K562 (cell line): Measurements from ENCODE around the gene MRPL58. TPM values are rescaled to one million over a fixed set of nuclear protein-coding genes. Genes with fewer than 3 reads are reported as not detected.
A peak's percentile ranks its signal among the peaks of the same experiment; 100 is the strongest.

Experiments used
- CBX3 ChIP-seq, 2 experiments: IDR thresholded peaks; 1 replicate in 1 of 2; 2 replicates in 1 of 2; pipeline ENCODE4 v1.6.1; 2012; ENCODE audit warnings: inconsistent platforms in 2 of 2, low read length in 2 of 2, borderline replicate concordance in 1 of 2, control low read depth in 1 of 2
- DIDO1 ChIP-seq: fragments of 450-650 bp; IDR thresholded peaks from 2 replicates; pipeline ENCODE4 v1.6.1; 2016; ENCODE audit warnings: low read depth, missing biosample characterization, missing genetic modification characterization
- FOXP1 ChIP-seq: sonication (generic); formaldehyde crosslinking; IDR thresholded peaks from 2 replicates; pipeline ENCODE4 v1.8.0; 2022; ENCODE audit warnings: mild to moderate bottlenecking, missing genetic modification reagents
- JUNB ChIP-seq: fragments of 450-650 bp; formaldehyde crosslinking; conservative IDR thresholded peaks from 2 replicates; pipeline ENCODE4 v1.4.0; 2020; ENCODE audit warnings: mild to moderate bottlenecking
- NONO ChIP-seq, 2 experiments: fragments of 200-400 bp in 1 of 2; fragments of 450-650 bp in 1 of 2; formaldehyde crosslinking in 1 of 2; IDR thresholded peaks; 2 replicates each; pipeline ENCODE4 v1.6.1; 2017; ENCODE audit warnings: low read depth in 2 of 2, mild to moderate bottlenecking in 2 of 2, moderate library complexity in 2 of 2, low read length in 1 of 2
- RAD51 ChIP-seq: fragments of 450-650 bp; IDR thresholded peaks from 2 replicates; pipeline ENCODE4 v1.7.1; 2016; ENCODE audit warnings: low read depth, mild to moderate bottlenecking, borderline replicate concordance
- RBM39 ChIP-seq: fragments of 200-400 bp; formaldehyde crosslinking; optimal IDR thresholded peaks from 2 replicates; pipeline ENCODE3; 2018; ENCODE audit warnings: low read depth, low read length
- SAFB ChIP-seq: fragments of 200-400 bp; formaldehyde crosslinking; IDR thresholded peaks from 2 replicates; pipeline ENCODE4 v1.6.1; 2017; ENCODE audit warnings: low read depth, low read length, borderline replicate concordance
- TRIM24 ChIP-seq, 2 experiments: fragments of 450-650 bp; IDR thresholded peaks; 2 replicates each; pipeline ENCODE4 v1.6.1; 2016
- ZNF133 ChIP-seq: fragments of 250-450 bp; sonication (Bioruptor Pico); IDR thresholded peaks from 2 replicates; pipeline ENCODE4 v1.4.0; 2020; ENCODE audit warnings: mild to moderate bottlenecking
- ZNF165 ChIP-seq: fragments of 250-450 bp; sonication (Bioruptor Pico); IDR thresholded peaks from 2 replicates; pipeline ENCODE4 v1.4.0; 2020; ENCODE audit warnings: borderline replicate concordance
- ZNF184 ChIP-seq: sonication (generic); formaldehyde crosslinking; IDR thresholded peaks from 2 replicates; pipeline ENCODE4 v1.5.0; 2020; ENCODE audit warnings: missing genetic modification reagents
- ZNF253 ChIP-seq: fragments of 250-450 bp; sonication (Bioruptor Pico); conservative IDR thresholded peaks from 2 replicates; pipeline ENCODE4 v1.6.1; 2021; ENCODE audit warnings: mild to moderate bottlenecking
- ZZZ3 ChIP-seq: fragments of 450-650 bp; IDR thresholded peaks from 2 replicates; pipeline ENCODE4 v1.6.1; 2016; ENCODE audit warnings: antibody characterized with exemption, mild to moderate bottlenecking, moderate library complexity
- polyA plus RNA-seq, 8 experiments: library from polyadenylated mRNA; depleted of rRNA in 4 of 8; stranded (reverse) in 5 of 8; unstranded in 3 of 8; fragments of >200 nt; fragmentation: Nextera tagmentation in 2 of 8; fragmentation: Illumina TruSeq in 1 of 8; extraction: Ambion mirVana in 2 of 8; extraction: Trizol in 1 of 8; gene quantifications; 2 replicates each; pipeline versions ENCODE4 v1.2.1 to v1.2.3, GENCODE V29; 2011 to 2014; ENCODE audit warnings: inconsistent platforms in 1 of 8, missing spikeins in 1 of 8
- total RNA-seq, 7 experiments: library from RNA; depleted of rRNA in 6 of 7; stranded (reverse); fragments of >200 nt in 6 of 7; fragmentation: Illumina TruSeq in 2 of 7; extraction: Trizol in 2 of 7; gene quantifications; 2 replicates each; pipeline versions ENCODE4 v1.2.1 to v1.2.3, GENCODE V29; 2011 to 2021; ENCODE audit warnings: low replicate concordance in 1 of 7
- TF ChIP-seq, protein P1 (sequence below): fragments of 200-400 bp; formaldehyde crosslinking; IDR thresholded peaks from 2 replicates; pipeline ENCODE4 v1.6.1; 2017; ENCODE audit warnings: mild to moderate bottlenecking, low read depth, low read length, moderate library complexity
- TF ChIP-seq, protein P2 (sequence below): sonication (generic); formaldehyde crosslinking; IDR thresholded peaks from 2 replicates; pipeline ENCODE4 v1.8.1; 2022; ENCODE audit warnings: missing genetic modification reagents
- TF ChIP-seq, protein P3 (sequence below): IDR thresholded peaks from 2 replicates; pipeline ENCODE4 v1.6.1; 2011; ENCODE audit not compliant: insufficient read length; ENCODE audit errors: extremely low read depth
- TF ChIP-seq, protein P4 (sequence below): fragments of 250-450 bp; sonication (Bioruptor Pico); IDR thresholded peaks from 2 replicates; pipeline ENCODE4 v1.5.0; 2020; ENCODE audit warnings: mild to moderate bottlenecking, borderline replicate concordance
- TF ChIP-seq, protein P5 (sequence below): sonication (generic); formaldehyde crosslinking; IDR thresholded peaks from 2 replicates; pipeline ENCODE4 v1.9.0; 2022; ENCODE audit warnings: mild to moderate bottlenecking, missing genetic modification reagents

Gene MRPL58
- total and polyA plus RNA-seq, 9 of the 15 experiments (the other 6 are each of a cell fraction or from before 2014, with no cell fraction given): 30.8 to 107 (median 72.4) TPM

DNA sequence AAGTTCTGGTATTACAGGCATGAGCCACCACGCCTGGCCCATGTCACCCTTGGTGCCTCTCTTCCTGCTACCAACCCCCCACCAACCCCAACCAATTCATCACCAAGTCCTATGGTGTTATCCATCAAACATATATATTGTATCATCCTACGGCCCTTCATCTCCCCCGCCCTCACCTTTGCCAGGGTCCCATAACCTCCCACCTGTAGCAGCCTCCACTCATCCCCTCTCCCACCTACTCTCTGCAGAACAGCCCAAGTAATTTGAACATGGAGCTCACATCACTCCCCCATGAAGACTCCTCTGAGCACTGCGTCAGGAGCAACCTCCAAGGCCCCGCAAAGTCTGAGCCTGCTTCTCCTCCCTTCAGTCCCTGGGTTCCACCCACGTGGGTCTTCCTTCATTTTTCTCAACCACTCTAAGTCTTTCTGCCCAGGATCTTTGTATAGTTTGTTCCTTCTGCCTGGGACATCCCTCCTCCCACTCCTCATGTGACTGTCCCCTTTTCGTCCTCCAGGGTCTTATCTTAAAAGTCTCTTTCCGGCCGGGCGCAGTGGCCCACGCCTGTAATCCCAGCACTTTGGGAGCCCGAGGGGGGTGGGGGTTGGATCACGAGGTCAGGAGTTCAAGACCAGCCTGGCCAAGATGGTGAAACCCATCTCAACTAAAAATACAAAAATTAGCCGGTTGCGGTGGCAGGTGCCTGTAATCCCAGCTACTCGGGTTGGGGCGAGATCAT lies 32.9 kb upstream of the MRPL58 start (continued):
- TF ChIP-seq, protein P1, sequence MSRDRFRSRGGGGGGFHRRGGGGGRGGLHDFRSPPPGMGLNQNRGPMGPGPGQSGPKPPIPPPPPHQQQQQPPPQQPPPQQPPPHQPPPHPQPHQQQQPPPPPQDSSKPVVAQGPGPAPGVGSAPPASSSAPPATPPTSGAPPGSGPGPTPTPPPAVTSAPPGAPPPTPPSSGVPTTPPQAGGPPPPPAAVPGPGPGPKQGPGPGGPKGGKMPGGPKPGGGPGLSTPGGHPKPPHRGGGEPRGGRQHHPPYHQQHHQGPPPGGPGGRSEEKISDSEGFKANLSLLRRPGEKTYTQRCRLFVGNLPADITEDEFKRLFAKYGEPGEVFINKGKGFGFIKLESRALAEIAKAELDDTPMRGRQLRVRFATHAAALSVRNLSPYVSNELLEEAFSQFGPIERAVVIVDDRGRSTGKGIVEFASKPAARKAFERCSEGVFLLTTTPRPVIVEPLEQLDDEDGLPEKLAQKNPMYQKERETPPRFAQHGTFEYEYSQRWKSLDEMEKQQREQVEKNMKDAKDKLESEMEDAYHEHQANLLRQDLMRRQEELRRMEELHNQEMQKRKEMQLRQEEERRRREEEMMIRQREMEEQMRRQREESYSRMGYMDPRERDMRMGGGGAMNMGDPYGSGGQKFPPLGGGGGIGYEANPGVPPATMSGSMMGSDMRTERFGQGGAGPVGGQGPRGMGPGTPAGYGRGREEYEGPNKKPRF: no peak
- TF ChIP-seq, protein P2, sequence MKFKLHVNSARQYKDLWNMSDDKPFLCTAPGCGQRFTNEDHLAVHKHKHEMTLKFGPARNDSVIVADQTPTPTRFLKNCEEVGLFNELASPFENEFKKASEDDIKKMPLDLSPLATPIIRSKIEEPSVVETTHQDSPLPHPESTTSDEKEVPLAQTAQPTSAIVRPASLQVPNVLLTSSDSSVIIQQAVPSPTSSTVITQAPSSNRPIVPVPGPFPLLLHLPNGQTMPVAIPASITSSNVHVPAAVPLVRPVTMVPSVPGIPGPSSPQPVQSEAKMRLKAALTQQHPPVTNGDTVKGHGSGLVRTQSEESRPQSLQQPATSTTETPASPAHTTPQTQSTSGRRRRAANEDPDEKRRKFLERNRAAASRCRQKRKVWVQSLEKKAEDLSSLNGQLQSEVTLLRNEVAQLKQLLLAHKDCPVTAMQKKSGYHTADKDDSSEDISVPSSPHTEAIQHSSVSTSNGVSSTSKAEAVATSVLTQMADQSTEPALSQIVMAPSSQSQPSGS: no peak
- TF ChIP-seq NONO (IDR thresholded peaks at IDR 0.05; ENCODE audit: low read depth in 2 of 2, low read length in 1 of 2): no peak
- TF ChIP-seq ZNF253 (CRISPR knock-in tag): no peak
- TF ChIP-seq, protein P3, sequence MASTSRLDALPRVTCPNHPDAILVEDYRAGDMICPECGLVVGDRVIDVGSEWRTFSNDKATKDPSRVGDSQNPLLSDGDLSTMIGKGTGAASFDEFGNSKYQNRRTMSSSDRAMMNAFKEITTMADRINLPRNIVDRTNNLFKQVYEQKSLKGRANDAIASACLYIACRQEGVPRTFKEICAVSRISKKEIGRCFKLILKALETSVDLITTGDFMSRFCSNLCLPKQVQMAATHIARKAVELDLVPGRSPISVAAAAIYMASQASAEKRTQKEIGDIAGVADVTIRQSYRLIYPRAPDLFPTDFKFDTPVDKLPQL: no peak
- no peak for TF ChIP-seq ZNF165 (CRISPR knock-in tag)
- no peak for TF ChIP-seq JUNB (CRISPR knock-in tag)
- peak; percentile 47; the same call in 1 of the 2 replicates for TF ChIP-seq RAD51
- TF ChIP-seq, protein P4, sequence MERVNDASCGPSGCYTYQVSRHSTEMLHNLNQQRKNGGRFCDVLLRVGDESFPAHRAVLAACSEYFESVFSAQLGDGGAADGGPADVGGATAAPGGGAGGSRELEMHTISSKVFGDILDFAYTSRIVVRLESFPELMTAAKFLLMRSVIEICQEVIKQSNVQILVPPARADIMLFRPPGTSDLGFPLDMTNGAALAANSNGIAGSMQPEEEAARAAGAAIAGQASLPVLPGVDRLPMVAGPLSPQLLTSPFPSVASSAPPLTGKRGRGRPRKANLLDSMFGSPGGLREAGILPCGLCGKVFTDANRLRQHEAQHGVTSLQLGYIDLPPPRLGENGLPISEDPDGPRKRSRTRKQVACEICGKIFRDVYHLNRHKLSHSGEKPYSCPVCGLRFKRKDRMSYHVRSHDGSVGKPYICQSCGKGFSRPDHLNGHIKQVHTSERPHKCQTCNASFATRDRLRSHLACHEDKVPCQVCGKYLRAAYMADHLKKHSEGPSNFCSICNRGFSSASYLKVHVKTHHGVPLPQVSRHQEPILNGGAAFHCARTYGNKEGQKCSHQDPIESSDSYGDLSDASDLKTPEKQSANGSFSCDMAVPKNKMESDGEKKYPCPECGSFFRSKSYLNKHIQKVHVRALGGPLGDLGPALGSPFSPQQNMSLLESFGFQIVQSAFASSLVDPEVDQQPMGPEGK (CRISPR knock-in tag): no peak
- no peak for TF ChIP-seq DIDO1 (tag)
- TF ChIP-seq ZNF133: no peak
- TF ChIP-seq, protein P5, sequence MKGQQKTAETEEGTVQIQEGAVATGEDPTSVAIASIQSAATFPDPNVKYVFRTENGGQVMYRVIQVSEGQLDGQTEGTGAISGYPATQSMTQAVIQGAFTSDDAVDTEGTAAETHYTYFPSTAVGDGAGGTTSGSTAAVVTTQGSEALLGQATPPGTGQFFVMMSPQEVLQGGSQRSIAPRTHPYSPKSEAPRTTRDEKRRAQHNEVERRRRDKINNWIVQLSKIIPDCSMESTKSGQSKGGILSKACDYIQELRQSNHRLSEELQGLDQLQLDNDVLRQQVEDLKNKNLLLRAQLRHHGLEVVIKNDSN (CRISPR knock-in tag): peak; percentile 69
- TF ChIP-seq ZZZ3: no peak
- TF ChIP-seq SAFB: no peak
- no peak for TF ChIP-seq RBM39
- 0 out of 4 replicates have a peak, but pooled peaks of 1 of the 2 experiments have one; percentile 12 for TF ChIP-seq TRIM24 (IDR thresholded peaks at IDR 0.05)
- no peak for TF ChIP-seq FOXP1
- no peak for TF ChIP-seq ZNF184
- no peak for TF ChIP-seq CBX3 (IDR thresholded peaks at IDR 0.05; ENCODE audit: borderline replicate concordance in 1 of 2, low read length in 2 of 2)
